GM12892 (cell line): ENCODE data around the gene SLC6A8.

Experiments
- POLR2A ChIP-seq: IDR thresholded peaks from 2 replicates; pipeline ENCODE4 v1.6.1; 2011; ENCODE audit warnings: low read depth, low read length, control low read depth
- POLR2AphosphoS5 ChIP-seq: IDR thresholded peaks from 2 replicates; pipeline ENCODE4 v1.6.1; 2011; ENCODE audit warnings: low read depth, low read length, control low read depth

GRCh38 chrX:153688911-153689590 lies 1.3 kb downstream of the SLC6A8 start:
- TF ChIP-seq POLR2A (no peak), POLR2AphosphoS5 (no peak)
